ENCODE results near the gene ST7L. TPM values are rescaled to one million over a fixed set of nuclear protein-coding genes. Genes with fewer than 3 reads are reported as not detected.

Gene ST7L
- total and polyA plus RNA-seq, 2 of the 4 experiments (the other 2 are of a cell fraction) = 7.7 to 14.7 TPM

DNA sequence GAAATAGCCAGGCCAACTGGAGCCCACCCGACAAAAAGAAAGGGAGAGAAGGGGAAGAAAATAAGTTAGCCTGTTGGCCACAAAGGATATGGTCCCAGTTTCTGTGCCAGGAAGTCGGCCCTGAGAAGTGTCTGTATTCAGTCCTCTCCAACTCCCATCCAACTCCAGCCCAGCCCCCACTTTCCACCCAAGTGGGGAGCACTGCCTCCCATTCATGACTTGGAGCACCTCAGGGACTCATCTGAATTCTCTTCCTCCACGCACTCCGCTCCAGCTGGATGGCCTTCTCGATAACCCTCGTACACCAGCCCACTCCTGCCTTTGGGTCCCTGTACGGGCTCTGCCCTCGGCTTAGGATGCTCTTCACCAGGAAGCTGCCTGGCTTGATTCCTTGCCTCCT lies 112.2 kb downstream of the ST7L start:
- Histone ChIP-seq H2BK120ac (ENCODE audit: low read depth, low read length) (no peak overlapping the region), H4K91ac (ENCODE audit: insufficient read depth, low read depth, low read length) (no peak overlapping the region), H3K9me1 (ENCODE audit: insufficient read depth, low read length) (no peaks in the 10 kb centered on the region), H3K56ac (ENCODE audit: extremely low read depth, insufficient read depth, low read length) (no peak overlapping the region), H3K23ac (ENCODE audit: low read depth, low read length) (no peak overlapping the region), H4K5ac (ENCODE audit: low read depth, low read length) (no peak overlapping the region), H4K8ac (ENCODE audit: low read depth in 2 of 2, low read length in 2 of 2) (no peak overlapping the region), H2AK5ac (ENCODE audit: low read depth, low read length) (no peak overlapping the region), H3K4me2 (ENCODE audit: low read depth, low read length) (no peak overlapping the region), H3K9ac (ENCODE audit: low read depth, low read length) (no peak overlapping the region), H3K9me3 (ENCODE audit: control insufficient read depth, insufficient read depth, low read length) (peaks cover 4% of the 10 kb centered on the region; the same call in 1 of the 2 replicates), H3K27me3 (ENCODE audit: control insufficient read depth, insufficient read depth, low read length) (peaks cover 57% of the 10 kb centered on the region), H3K4ac (ENCODE audit: low read depth, low read length) (no peak overlapping the region), H2AFZ (replicated peaks; ENCODE audit: low read length, poor library complexity) (no peak overlapping the region), H3K36me3 (ENCODE audit: control insufficient read depth, insufficient read depth, low read length) (no peaks in the 10 kb centered on the region), H3K4me3 (ENCODE audit: insufficient read depth, low read depth, low read length) (no peak overlapping the region), H2BK5ac (ENCODE audit: low read depth, low read length, poor library complexity, severe bottlenecking) (no peak overlapping the region), H2AK9ac (replicated peaks; ENCODE audit: low read depth, low read length, poor library complexity) (no peak overlapping the region), H3K27ac (ENCODE audit: insufficient read depth, low read length) (no peak overlapping the region), H3K4me1 (ENCODE audit: control insufficient read depth, insufficient read depth, low read length) (peaks cover 8% of the 10 kb centered on the region; the same call in 1 of the 2 replicates), H3K79me1 (ENCODE audit: low read depth in 1 of 2, low read length in 2 of 2) (no peaks in the 10 kb centered on the region), H2BK20ac (ENCODE audit: low read depth, low read length) (no peak overlapping the region), H2BK15ac (ENCODE audit: low read depth, low read length) (no peak overlapping the region), H3K14ac (replicated peaks; ENCODE audit: low read depth, low read length) (no peak overlapping the region), H3K18ac (ENCODE audit: low read depth, low read length) (no peak overlapping the region), H4K20me1 (ENCODE audit: insufficient read depth, low read length) (no peaks in the 10 kb centered on the region)
- in situ Hi-C loops (cut with MboI; ENCODE audit: low sequenced_read_pairs) = loop anchor here (10.0 kb wide), 1 partner anchor 198 kb away; the partner anchor contains the start of gene RHOC
- BruUV-seq (replicated peaks) = no TSS peak
- dilution Hi-C loops (cut with HindIII; ENCODE audit: low sequenced_read_pairs, unreplicated experiment) = no loop called here
- CTCF ChIA-PET = interaction anchor here (0.6 kb wide), 1 partner anchor 105 kb away, joined by 5 read pairs; no protein-coding TSS in a partner anchor
- ATAC-seq (ENCODE audit: low read depth) (no peak), DNase-seq (no peak)
- WGBS, 2 experiments (ENCODE audit: extremely low coverage in 2 of 2, insufficient read length in 1 of 2) = 97% methylated on average over 5 of the region's 8 CpGs; no CpG with 5 or more reads in 1 of the 2 experiments
- TF ChIP-seq MAZ (IDR thresholded peaks at IDR 0.05; ENCODE audit: borderline replicate concordance, low read depth, low read length) = no peak
- TF ChIP-seq CEBPB (IDR thresholded peaks at IDR 0.05; ENCODE audit: low read depth, low read length) = no peak
- TF ChIP-seq USF2 (IDR thresholded peaks at IDR 0.05; ENCODE audit: low read depth, low read length) = no peak
- no peak for TF ChIP-seq BHLHE40 (IDR thresholded peaks at IDR 0.05; ENCODE audit: low read depth, low read length)
- TF ChIP-seq CTCF (conservative IDR thresholded peaks at IDR 0.05; ENCODE audit: low read depth, low read length) = no peak
- TF ChIP-seq CHD1 (IDR thresholded peaks at IDR 0.05; ENCODE audit: low read depth, low read length) = no peak
- TF ChIP-seq MXI1 (IDR thresholded peaks at IDR 0.05; ENCODE audit: borderline replicate concordance, low read depth, low read length) = no peak
- TF ChIP-seq SMC3 (IDR thresholded peaks at IDR 0.05; ENCODE audit: low read depth, low read length) = no peak
- TF ChIP-seq POLR2A (IDR thresholded peaks at IDR 0.05; ENCODE audit: low read depth, low read length) = no peak
- no peak for TF ChIP-seq NFE2L2 (IDR thresholded peaks at IDR 0.05; ENCODE audit: low read depth, low read length)
- TF ChIP-seq FOS (IDR thresholded peaks at IDR 0.05; ENCODE audit: low read depth, low read length) = no peak
- intact Hi-C loops (cut with micrococcal nuclease) = no loop called here
- POLR2A ChIA-PET (ENCODE audit: unreplicated experiment) = no interaction called here

Data from IMR-90 (cell line).